A673 (cell line): ENCODE results near the gene CAMTA2. TPM values are rescaled to one million over a fixed set of nuclear protein-coding genes. Genes with fewer than 3 reads are reported as not detected.

ENCODE experiments used
- BruUV-seq: library from RNA; stranded (reverse); fragments of 400-500 nt; replicated peaks from 2 replicates; lab custom pipeline; 2021; lab: Mats Ljungman, UMichigan
- CTCF ChIA-PET: fragments of 300-600 bp; sonication (Branson Sonifier 250); formaldehyde crosslinking; loops from one replicate; lab custom pipeline; 2022; ENCODE audit warnings: antibody characterized with exemption; lab: Charles Lee
- POLR2A ChIA-PET: fragments of 300-600 bp; sonication (Branson Sonifier 250); formaldehyde crosslinking; loops from one replicate; lab custom pipeline; 2022; ENCODE audit warnings: antibody characterized with exemption; ENCODE audit not compliant: low non-redundant PET; lab: Charles Lee
- DNase-seq: peaks from one replicate; pipeline ENCODE4 v3.0.0-alpha.2; 2015; ENCODE audit warnings: low spot score
- H3K27ac ChIP-seq: fragments of 200-600 bp; sonication (generic); 2 replicates; pipeline ENCODE4 v1.5.1; 2016; ENCODE audit warnings: mixed run types, low read depth, mild to moderate bottlenecking, mixed read lengths, antibody characterized with exemption, low read length; ENCODE audit not compliant: poor library complexity, severe bottlenecking
- H3K27me3 ChIP-seq: fragments of 200-600 bp; sonication (generic); replicated peaks from 2 replicates; pipeline ENCODE4 v1.6.1; 2017; ENCODE audit warnings: mixed run types, low read depth, mild to moderate bottlenecking, mixed read lengths, antibody characterized with exemption, low read length; ENCODE audit not compliant: insufficient read depth, poor library complexity
- H3K36me3 ChIP-seq: fragments of 200-600 bp; sonication (generic); 2 replicates; pipeline ENCODE4 v1.6.1; 2016; ENCODE audit warnings: mixed run types, mild to moderate bottlenecking, mixed read lengths, antibody characterized with exemption, low read length; ENCODE audit not compliant: insufficient read depth, poor library complexity, severe bottlenecking
- H3K4me1 ChIP-seq: fragments of 200-600 bp; sonication (generic); 2 replicates; pipeline ENCODE4 v1.6.1; 2017; ENCODE audit warnings: mixed run types, mild to moderate bottlenecking, mixed read lengths, antibody characterized with exemption, low read length; ENCODE audit not compliant: insufficient read depth, poor library complexity, severe bottlenecking
- H3K4me3 ChIP-seq: fragments of 200-600 bp; sonication (generic); 2 replicates; pipeline ENCODE4 v1.5.1; 2016; ENCODE audit warnings: low read depth, mixed run types, mild to moderate bottlenecking, mixed read lengths, low read length; ENCODE audit not compliant: poor library complexity, severe bottlenecking
- H3K9me3 ChIP-seq: fragments of 200-600 bp; sonication (generic); 2 replicates; pipeline ENCODE4 v1.6.1; 2016; ENCODE audit warnings: mixed run types, low read depth, mild to moderate bottlenecking, mixed read lengths, antibody characterized with exemption, low read length; ENCODE audit not compliant: poor library complexity, severe bottlenecking
- EZH2 ChIP-seq: fragments of 200-600 bp; sonication (generic); IDR thresholded peaks from 2 replicates; pipeline ENCODE4 v1.6.1; 2017; ENCODE audit warnings: borderline replicate concordance, low read depth, mild to moderate bottlenecking, mixed read lengths, antibody characterized with exemption, low read length; ENCODE audit not compliant: poor library complexity, severe bottlenecking
- intact Hi-C: fragments of 100-400 bp; cut with micrococcal nuclease; formaldehyde crosslinking; loops from one replicate; pipeline ENCODE4 v1.10.0; 2022; ENCODE audit not compliant: unreplicated experiment
- total RNA-seq: library from RNA; stranded (reverse); gene quantifications from 2 replicates; pipeline ENCODE4 v1.2.3, GENCODE V29; 2021
- TF ChIP-seq, protein P1 (sequence below): fragments of 300-800, 200-600 bp; sonication (generic); conservative IDR thresholded peaks from 2 replicates; pipeline ENCODE4 v1.5.1; 2017; ENCODE audit warnings: low read depth, mild to moderate bottlenecking, antibody characterized with exemption, low read length, moderate library complexity, mixed read lengths

CAMTA2 gene
- total RNA-seq, 1 experiment from 2014 or later, result 16.3 TPM

DNA sequence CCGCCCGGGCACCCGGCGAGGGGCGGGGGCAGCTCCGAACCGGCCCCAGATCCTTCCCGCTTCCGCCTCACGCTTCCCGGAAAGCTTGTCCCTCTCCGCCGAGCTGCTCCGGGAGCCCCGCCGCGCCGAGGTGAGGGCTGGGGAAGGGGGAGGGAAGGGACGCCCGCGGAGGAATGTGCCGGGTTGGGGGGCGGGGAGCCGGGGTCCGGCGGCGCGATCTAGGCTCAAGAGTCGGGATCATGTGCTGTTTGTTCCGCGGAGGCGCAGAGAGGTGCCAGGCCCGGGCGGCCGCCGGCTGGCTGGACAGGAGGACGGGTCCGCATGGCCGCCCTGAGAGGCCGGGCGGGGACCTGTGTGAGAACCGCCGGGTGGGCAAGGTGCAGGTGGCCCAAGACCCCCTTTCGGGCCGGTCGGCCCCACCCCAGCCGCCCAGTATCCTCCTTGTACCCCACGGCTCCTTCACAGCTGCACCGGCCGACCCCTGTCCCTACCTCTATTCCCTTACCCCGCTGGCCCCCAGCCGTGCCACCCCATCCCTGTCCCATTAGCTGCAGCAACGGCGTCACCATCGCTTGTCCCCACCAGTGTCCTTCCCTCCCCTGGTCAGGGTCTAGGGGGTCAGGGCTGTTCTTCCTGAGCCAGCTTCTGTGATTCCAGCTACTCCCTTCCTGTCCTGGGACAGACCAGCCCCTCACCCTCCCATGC, 10.7 kb upstream of the CAMTA2 start:
- ChIA-PET CTCF (interaction anchor here (0.6 kb wide), 1 partner anchor 36 kb away, joined by 7 read pairs; no protein-coding TSS in a partner anchor), POLR2A (interaction anchor here (0.5 kb wide), 1 partner anchor 201 kb away, joined by 4 read pairs; no protein-coding TSS in a partner anchor)
- peak overlapping the region; percentile 92 for H3K27ac ChIP-seq
- peak overlapping the region; percentile 93 for H3K4me3 ChIP-seq
- peaks cover 28% of the 10 kb centered on the region for H3K4me1 ChIP-seq
- no peaks in the 10 kb centered on the region for H3K9me3 ChIP-seq
- TF ChIP-seq, protein P1, sequence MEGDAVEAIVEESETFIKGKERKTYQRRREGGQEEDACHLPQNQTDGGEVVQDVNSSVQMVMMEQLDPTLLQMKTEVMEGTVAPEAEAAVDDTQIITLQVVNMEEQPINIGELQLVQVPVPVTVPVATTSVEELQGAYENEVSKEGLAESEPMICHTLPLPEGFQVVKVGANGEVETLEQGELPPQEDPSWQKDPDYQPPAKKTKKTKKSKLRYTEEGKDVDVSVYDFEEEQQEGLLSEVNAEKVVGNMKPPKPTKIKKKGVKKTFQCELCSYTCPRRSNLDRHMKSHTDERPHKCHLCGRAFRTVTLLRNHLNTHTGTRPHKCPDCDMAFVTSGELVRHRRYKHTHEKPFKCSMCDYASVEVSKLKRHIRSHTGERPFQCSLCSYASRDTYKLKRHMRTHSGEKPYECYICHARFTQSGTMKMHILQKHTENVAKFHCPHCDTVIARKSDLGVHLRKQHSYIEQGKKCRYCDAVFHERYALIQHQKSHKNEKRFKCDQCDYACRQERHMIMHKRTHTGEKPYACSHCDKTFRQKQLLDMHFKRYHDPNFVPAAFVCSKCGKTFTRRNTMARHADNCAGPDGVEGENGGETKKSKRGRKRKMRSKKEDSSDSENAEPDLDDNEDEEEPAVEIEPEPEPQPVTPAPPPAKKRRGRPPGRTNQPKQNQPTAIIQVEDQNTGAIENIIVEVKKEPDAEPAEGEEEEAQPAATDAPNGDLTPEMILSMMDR, result no peak
- TF ChIP-seq EZH2, result no peak
- no peak for DNase-seq
- no peaks in the 10 kb centered on the region for H3K36me3 ChIP-seq
- H3K27me3 ChIP-seq, result no peaks in the 10 kb centered on the region
- intact Hi-C loops, result no loop called here
- no TSS peak for BruUV-seq

DNA sequence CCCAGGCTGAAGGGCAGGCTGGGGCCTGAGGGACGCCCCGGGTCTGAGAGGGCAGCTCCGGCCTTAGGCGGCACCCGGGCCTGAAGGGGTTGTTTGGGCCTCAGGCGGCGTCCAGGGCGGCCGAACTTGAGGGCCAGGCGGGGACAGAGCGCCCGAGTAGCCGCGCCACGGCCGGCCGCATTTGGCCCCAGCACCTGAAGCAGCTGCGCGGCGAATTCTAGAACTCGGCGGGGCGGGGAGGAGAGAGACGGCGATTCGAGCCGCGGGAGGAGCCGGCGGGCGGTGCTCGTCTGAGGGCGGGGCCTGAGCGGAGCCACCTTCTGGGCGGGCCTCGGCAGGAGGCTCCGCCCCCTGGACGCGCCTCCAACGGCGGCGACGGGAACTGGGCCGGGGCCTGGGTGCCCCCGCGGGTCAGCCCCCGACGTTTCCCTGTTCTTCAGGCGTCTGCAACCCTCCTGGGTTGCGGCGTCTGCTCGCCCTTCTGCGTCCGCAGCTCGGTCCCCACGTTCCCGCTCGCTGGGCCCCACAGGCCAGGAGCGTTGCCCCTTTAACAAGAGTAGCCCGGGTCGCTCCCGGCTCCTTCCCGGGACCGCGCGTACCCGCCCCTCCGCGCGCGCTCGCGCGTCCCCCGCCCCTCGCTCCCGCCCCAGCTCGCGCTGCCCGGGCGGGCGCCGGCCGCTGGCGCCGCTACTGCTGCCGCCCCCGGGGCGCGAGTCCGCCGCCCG, 10.0 kb upstream of the CAMTA2 start, which contains the start of the genes INCA1 and KIF1C:
Gene INCA1, minus strand, starts transcription at position 221 of the 725 bp plus-strand sequence. CDS start 3,085 bp downstream, outside the sequence.
Gene KIF1C, plus strand, starts transcription at position 649 of the 725 bp plus-strand sequence. CDS start 2,297 bp downstream, outside the sequence.
- H3K4me3 ChIP-seq, result peak within 1 kb of the TSS; percentile 93
- no peaks in the 10 kb centered on the region for H3K27me3 ChIP-seq
- intact Hi-C loops, result no loop called here
- no peak for TF ChIP-seq EZH2
- TF ChIP-seq, protein P1, result no peak
- ChIA-PET CTCF (interaction anchor here (0.6 kb wide), 1 partner anchor 37 kb away, joined by 7 read pairs; no protein-coding TSS in a partner anchor), POLR2A (interaction anchor here (0.5 to 0.6 kb wide), 2 partner anchors 12 to 201 kb away, joined by 3 to 4 read pairs; no protein-coding TSS in a partner anchor)
- H3K27ac ChIP-seq, result peak within 1 kb of the TSS; percentile 92
- H3K4me1 ChIP-seq, result peaks cover 28% of the 10 kb centered on the region
- no TSS peak for BruUV-seq
- H3K9me3 ChIP-seq, result no peaks in the 10 kb centered on the region
- DNase-seq, result peak; percentile 92
- no peaks in the 10 kb centered on the region for H3K36me3 ChIP-seq

DNA sequence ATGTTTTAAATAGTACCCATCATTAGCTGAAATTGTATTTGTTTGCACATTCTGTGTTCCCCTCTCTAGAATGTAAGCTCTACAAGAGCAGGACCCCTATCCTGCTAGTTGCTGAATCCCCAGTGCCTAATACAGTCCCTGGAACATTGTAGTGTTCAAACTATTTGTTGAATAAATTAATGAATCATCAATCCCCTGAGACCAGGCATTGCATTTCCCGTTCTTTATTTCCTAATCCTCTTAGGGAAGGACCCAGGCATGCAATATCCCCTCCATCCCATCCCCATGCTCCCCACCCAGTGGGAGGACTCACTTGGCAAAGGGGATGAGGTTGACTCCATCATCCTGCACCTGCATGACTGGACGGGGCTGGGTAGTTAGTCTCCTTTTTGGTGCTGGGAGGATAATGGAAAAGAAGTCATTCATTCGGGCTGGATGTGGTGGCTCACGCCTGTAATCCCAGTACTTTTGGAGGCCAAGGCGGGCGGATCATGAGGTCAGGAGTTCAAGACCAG, 6.7 kb upstream of the CAMTA2 start:
- intact Hi-C loops, result no loop called here
- POLR2A ChIA-PET, result no interaction called here
- DNase-seq, result peak; percentile 62
- TF ChIP-seq, protein P1, result no peak
- TF ChIP-seq EZH2, result no peak
- Histone ChIP-seq H3K9me3 (no peaks in the 10 kb centered on the region), H3K4me1 (peaks cover 16% of the 10 kb centered on the region), H3K36me3 (no peaks in the 10 kb centered on the region), H3K27me3 (no peaks in the 10 kb centered on the region), H3K27ac (no peak overlapping the region), H3K4me3 (no peak overlapping the region)
- CTCF ChIA-PET, result no interaction called here
- BruUV-seq, result no TSS peak
